ENCODE measurements around the gene MED12L.

Gene MED12L

DNA sequence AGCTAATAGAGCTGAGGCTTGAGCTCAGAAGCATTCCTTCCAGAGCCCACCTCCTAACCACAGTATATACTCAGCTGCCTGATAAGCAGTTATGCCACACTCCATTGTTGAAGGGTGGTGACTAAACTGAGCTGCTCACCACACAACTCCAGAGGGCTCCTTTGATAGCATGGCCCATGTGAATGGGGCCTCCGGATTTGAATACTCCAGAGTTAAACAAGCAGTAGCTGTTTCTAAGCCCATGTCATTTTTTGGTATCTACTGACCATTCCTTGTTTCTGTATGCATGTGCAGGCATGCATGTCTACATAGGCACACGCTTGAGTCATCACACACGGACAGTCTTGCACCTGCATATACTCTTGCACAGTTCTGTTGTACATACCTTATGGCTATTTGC is 346.5 kb downstream of the MED12L start:
- DNase-seq = no peak

DNA sequence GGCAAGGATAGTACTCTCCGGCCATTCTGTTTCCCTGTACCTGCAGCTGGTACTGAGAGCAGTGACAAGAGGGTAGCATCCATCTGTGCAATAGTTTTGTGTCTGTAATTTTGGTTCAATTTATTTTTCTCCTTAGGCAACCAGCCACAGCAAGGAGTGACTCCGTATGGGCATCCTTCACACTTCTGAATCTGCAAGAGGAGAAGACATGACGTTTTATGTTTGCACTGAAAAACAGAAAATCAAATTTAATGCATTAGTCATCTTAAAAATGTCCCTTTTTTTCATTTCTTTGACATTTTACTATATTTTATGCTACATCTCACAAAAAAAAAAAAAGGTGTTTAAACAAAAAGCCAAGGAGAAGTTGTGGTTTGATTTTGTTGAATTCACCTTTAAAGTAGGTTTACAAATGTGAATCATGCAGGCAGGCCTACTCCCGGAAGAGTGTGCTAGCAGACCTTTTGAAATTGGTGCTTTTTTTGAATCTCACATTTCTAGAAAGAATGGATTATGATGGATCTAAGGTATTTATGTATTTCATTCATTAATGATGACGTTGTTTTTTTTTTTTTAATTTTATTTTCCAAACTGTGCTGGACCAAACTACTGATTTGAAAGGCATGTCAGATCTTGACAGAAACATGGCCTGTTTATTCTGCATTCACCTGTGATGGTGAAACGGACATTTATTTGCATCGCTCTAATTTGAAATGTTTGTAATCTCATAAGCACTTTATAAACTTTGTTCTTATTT is 347.3 kb downstream of the MED12L start:
- DNase-seq = no peak

DNA sequence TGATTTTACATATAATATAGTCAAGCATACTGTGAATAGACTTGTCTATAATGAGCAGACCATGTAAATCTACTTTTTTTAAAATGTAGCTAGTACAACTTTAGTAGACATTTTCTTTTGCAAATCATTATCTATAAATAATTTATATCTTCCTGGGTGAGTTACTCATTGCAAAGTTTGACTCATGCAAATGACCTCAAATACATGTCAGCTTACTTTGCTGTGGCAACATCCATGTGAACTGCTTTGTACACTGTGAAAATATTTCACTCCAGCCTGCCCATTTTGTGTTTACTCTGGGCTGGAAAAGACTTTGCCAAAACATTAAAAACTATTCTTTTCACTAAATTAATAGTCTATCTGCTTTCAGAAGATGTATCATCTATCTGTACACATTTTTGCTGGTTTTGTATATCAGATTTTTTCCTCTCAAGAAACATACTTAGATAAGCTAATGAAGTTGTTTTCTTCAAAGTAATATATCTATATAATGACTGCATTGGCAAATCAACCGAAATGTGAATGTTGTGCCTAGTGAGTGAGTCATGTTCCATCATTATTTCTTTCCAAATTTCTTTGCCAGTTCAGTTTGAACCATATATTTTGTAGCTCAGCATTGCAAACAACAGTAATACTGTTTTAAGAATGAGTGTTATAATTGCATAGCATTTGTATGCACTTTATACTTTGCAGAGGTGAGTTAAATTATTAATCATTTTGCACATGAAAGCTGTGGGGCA is 348.9 kb downstream of the MED12L start:
- DNase-seq = no peak

DNA sequence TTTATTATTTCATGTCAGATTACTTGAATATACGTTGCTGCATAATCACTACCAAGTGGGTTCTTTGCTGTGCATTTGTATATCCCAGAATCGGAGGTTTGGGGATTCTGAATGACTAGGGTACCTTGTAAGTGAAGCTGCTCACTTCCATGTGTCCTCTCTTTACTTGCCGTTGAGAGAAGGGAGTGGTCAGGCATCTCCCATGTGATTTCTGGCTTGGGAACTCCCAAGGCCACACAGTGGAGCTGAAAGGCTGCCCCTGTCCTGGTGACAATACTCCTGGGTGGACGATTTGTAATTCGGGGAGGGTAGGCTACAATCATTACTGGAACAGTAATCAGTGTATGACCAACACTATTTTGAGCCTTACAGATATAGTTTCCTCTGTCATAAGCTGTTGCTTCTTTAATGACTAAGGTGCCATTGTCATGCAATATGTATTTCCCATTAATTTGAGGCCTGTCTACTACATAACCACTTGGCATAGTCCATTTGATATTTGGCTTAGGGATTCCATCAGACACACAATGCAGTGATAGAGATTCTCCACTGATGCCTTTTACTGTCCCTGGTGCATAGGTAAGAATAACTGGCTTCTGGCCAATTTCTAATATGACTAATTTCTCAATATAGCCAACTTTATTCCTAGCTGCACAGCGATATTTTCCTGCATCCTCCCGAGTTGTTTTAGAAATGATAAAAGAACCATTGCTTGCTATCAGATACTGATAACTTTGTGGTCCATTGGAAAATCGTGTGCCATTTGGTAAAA is 351.4 kb downstream of the MED12L start:
- DNase-seq = no peak

DNA sequence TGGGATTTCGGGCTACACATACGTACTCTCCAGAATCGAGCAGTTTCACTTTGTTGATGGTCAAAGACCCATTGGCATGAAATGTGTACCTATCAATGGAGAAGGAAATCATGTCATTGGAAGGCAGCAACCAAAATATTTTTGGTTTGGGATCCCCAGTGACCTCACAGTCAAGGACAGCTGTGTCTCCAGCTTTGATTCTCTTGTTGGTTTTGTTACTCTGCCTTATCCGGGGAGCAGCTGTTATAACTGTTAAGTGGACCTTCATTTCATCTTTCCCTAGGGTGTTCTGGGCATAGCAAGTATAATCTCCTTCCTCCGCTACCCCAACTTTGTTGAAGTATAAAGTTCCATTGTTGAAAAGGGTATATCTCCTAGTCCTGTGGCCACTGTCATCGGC is 352.4 kb downstream of the MED12L start:
- DNase-seq = no peak

DNA sequence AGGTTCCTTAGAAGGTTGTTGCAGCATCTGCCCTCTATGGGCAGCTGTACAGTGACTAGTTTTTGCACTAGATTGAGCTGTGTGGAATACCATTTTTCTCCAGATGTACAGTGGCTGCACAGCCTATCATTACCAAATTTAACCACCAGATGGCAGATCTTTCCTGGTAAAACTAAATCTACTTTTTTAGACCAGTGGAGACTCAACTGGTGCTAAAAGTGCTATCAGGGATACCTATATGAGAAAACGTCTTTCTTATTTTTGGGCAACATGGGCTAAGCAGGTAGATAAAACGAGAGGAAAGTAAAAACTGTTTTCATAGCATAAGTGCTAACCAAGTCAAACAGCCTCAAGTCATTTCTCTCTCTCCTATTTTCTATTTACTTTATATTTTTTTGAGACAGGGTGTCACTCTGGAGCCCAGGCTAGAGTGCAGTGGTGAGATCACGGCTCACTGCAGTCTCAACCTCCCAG is 354.2 kb downstream of the MED12L start:
- peak; percentile 67 to 69 for DNase-seq

DNA sequence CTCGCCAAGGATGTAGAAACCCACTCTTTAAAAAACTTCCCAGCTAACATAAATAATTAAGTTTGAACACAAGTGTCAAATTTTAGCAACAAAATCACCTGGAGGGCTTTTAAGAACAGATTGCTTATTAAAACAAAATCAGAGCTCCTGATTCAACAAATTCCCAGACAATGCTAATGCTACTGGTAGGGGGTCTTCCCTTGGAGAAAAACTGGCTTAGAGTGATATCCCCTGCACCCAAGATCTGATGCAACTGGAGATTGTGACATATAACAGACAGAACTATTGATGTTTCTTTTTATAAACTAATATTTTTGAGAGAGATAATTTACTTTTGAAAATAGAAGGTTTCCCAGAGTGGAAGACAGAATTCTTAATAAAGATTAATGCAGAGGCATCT is 355.5 kb downstream of the MED12L start:
- DNase-seq = no peak

DNA sequence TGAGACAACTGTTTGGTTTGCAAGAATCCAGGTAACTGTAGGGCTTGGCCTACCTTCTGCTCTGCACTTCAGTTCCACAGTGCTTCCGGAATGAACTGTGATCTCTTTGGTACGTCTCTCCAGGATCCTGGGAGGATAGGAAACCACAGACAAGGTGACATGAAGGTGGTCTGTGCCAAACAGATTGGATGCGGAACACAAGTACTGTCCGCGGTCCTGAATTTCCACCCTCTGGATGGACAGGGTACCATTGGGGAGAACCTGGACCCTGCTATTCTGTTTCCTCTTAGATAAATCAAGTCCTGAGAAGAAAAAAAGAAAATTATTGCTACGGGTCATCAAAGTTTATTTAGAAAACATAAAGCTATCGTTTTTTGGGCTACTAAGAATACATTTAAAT is 358.1 kb downstream of the MED12L start:
- DNase-seq = no peak

DNA sequence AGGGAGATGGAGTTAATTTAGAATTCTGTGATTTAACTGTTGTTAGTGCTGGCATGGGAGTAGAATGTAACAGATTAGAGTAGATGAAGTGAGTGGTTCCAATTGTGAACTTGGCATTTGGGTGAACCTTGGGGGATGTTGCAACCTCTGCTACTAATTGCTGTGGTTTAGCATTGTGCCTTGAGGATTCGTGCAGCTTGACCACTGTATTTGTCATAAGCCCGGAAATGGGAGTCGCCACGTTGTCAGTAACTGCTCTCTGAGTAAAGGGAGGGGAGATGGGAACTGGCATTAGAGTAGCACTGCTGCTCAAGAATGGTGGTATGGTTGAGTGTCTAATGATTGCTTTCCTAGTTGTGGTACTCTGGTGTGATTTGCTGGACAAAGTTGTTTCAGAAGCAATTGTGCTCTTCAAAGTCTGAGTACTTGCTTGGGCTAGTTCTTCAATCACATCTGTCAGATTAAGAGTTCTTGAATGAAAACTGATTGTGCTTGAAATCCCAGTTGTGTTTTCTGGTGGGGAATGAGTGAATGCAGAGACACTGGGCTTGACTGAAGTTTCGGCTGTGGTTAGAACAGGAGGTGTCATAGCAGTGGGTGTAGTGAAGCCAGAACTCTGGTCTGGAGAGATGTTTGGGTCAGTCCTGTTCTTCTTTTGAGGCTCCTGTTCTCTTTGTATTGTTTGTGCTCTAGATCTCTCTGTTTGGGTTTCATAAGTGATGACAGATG is 360.0 kb downstream of the MED12L start:
- DNase-seq = no peak

DNA sequence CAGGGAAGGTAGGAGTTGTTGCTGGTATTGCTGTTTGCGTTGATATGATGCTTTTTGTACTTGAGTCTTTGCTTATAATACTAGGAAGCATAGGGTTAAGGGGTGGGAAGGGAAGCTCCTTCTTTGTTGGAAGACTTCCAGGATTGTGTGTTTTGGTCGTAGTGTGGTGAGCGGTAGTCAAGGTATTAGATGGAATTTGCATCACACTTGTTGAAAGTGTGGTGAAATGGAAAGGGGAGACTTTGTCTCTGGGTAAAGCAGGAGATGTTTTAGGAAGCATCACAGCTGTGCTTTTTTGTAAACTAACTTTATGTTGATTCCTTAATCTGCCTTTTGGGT is 360.5 kb downstream of the MED12L start:
- DNase-seq = no peak

DNA sequence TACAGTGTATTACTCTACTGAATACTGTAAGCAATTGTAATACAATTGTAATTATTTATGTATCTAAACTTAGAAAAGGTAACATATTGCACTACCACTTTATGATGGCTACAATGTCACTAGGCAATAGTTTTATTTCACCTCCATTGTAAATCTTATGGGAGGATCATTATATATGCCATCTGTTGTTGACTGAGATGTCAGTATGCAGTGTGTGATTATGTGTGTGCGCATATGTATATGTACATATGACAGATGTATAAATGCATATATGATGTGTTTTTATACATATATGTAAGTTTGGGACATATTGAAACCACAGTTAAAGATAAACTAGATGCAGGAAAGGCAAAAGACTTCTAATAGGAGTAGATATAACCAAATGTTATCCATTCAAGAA is 366.9 kb downstream of the MED12L start:
- DNase-seq = no peak

DNA sequence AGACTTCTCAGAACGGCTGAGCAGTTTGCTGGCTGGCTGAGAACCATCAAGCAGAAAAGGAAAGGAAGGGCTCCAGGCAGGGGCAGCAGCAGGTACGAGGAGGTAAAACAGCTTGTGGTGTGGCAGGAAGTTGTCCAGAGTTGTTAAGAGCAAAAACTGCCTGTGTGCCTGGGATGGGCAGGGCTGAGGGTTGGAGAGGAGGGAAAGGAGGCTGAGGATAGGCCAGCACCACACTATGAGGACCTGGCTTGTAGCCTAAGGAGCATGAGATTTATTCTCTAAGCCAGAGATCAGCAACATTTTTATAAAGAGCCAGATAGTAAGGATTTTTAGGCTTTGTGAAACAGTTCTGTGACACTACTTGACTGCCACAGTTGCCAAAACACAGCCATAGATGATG is 367.4 kb downstream of the MED12L start:
- no peak for DNase-seq

DNA sequence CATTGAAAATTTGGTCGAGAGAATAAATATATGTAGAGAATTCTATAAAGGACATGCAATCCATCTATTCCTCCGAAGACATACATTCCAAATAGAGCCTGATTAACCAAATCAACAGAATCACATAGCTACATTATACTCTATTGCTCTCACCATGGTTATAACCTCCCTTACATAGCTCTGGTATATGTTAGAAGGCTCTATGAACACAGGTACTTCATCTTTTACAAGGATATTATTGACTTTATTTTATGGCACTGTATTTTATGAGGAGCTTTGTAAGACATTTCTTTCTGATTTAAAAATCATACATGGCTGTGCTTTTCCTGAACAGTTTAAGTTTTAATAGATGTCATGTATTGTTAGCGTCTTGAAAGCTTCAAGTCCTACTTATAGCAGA is 370.6 kb downstream of the MED12L start:
- no peak for DNase-seq

DNA sequence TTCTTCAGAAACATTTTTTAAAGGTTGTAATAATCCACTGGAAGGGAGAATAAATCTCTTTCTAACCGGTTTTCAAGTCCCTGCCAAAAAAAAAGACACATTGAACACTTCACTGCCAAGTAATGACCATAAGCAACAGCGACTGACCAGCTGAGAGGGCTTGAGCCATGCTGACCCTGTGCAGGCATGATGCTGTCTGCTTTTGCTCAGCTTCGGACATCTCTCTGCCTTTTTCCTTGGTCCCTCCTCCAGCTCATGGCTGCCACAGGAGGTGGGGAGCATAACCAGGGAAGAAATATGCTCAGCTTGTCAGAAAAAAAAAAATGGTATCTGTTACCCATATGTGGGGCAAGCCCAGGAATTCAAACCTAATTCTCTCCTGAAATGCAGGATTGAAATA is 373.9 kb downstream of the MED12L start:
- no peak for DNase-seq

DNA sequence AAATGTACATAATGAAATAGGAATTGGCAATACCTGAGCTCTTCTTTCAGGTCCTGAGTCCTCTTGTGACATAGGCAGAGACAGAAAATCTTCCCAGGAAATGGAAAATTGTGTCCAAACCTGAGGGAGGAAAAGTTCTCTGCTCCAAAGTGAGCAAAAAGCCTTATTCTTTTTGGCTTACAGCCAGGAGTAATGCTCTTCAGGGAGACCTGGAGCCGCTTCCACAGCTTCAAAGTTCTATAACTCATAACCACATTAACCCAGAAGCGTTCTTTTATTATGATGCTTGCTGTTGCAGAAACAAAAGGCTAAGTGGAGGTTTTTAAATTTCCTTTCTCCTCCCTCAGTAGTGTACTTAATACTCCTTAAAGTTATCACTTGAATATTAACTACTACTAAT is 374.8 kb downstream of the MED12L start:
- no peak for DNase-seq

DNA sequence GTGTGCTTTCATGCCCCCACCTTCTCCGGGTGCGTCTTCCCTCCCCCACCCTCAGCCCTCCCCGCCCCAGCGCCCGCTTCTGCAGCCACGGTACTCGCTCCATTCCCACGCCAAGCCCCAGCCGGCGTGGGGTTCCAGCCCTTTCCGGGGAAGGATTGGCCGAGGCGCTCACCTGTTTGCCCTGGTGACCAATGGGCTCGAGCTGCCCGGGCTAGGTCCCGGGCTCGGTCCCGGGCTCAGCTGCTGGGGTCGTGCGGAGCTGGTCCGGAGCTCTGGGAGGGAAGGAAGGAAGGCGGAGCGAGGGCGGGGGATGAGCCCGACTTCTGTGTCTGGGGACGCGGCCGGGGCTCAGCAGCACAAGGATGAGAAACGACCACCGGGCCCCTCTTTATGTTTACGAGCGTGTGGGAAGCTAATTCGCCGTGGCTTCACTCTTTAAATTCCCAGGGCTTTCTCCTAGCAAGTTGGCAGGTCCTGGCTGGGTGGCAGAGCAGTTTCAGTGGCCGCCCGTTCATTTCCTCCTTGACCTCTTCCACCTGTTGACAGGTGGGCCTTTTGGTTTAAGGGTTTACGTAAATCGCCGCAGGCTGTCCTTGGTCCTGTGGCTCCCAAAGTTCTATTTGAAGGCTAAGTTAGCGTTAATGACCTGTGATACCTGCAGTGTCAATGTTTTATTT is 375.4 kb downstream of the MED12L start, which contains the start of gene IGSF10:
TSS of gene IGSF10 (minus strand) at position 288 of the 677 bp plus-strand sequence. CDS start 2,352 bp downstream, outside the sequence.
- DNase-seq = peak; percentile 38 to 50

DNA sequence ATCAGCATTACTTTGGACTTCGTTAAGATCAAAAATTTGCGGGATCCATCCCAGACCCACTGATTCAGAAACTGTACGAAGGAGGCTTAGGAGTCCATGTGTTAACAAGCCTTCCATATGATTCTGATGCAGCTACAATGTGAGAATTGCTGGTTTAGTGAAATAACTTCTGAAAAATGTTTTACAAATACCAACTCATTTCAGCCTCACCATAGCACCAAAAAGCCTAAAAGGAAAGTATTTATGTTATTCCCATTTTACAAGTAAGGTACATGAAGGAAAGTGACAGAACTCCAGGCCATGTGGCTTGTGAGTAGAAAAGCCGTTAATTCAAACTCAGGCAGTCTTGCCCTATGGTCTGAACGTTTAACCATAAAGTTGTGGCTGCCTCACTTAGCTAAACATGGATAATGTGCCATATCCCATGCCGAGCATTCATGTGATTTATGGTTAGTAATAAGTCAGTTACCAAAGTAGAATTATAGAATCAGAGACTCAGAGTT is 376.9 kb downstream of the MED12L start:
- no peak for DNase-seq

DNA sequence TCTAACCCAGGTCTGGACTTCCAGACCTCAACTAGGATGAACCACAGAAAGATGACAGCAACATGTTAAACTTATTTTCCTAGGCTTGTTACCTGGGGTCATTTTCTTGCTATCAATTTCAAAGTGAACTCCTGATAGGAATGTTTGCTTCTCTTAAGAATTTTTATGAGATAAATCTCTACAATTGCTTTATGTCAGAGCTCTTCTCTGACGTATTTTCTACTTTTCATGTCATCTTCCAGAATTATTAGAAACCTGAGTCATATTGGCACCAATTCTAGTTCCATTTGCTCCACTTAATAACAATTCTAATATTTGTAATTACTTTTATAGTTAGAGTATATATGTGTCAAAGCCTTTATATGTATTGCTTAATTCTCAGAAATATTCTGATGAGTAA is 377.5 kb downstream of the MED12L start:
- no peak for DNase-seq

DNA sequence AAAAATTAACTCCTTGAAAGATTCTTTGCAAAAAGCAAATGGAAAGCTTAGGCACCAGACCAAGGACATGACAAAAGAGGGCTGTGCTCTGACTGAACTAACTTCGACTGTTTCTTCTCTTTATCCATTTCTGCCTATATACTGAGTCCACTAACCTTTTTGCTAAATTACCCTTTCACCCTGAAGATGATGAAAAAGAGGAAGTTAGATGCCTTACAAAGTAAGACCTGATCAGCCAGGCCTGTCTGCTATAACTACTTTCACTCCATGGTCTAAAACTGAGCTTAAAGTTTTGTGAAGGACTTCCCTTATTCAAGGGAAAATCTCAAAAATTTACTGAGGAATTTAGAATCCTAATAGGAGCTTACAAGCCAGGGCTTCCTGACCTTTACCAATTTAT is 381.6 kb downstream of the MED12L start:
- no peak for DNase-seq

DNA sequence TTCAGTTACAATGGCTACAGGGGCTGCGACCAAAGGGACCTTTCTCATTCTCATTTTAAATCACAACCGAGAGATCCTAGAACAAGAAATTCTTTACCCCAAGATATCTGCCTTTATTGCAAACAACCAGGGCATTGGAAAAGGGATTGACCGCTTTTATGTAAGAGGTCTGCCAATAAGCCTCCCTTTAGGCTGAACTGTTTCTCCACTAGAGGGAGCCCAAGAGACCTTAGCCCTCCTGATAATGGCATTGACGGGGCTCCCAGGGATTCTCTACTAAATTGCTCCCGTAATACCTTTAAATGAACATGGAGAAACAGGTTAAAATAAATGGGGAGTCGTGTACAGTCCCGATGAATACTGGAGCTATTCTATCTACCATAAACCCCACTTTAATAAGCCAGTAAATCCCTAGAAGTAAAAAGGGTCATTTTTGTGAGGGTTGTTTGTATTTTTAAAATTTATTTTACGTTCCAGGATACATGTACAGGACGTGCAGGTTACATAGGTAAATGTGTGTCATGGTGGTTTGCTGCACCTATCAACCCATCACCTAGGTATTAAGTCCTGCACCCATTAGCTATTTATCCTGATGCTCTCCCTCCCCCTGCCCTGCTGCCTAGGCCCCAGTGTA is 382.9 kb downstream of the MED12L start:
- DNase-seq = peak; percentile 70 to 80

DNA sequence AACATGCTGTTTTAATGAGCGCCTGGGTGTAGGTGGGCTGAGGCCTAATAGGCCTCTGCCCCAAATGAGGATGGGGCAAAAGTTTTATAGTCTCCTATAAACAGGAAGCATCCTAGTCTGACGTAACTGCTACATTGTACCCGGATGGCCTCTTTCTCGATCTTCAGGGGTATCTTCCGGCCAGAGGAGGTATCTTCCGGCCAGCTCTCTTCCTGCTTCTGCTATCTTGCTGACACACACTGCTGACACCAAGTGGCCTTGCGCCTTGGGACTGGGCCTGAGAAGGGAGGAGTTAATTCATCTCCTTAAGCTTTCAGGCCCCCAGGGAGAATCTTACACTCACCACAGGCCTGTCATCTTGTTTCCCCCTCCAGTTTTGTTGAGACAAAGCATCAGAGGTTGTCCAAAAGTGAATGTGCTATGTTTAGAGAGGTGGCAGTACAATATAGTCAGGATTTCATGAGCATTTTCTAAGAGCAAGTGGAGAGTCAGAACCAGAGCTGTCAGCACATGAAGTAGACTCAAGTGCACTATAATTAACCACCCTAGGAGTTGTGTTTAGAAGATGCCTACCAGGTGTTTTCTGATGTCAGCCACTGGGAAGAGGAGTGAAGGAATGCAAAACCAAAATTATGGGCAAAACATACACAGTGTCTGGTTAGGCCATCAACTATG is 391.0 kb downstream of the MED12L start:
- DNase-seq = no peak
